Karpas-422 (cell line): Measurements from ENCODE around the gene TRHDE. TPM values are rescaled to one million over a fixed set of nuclear protein-coding genes. Genes with fewer than 3 reads are reported as not detected.
A peak's percentile ranks its signal among the peaks of the same experiment; 100 is the strongest.

Experiments
- DNase-seq: peaks from one replicate; pipeline ENCODE4 v3.0.0-alpha.2; 2015
- H2AFZ ChIP-seq: fragments of 200-600 bp; sonication (generic); 2 replicates; pipeline ENCODE4 v1.6.1; 2014; ENCODE audit warnings: antibody characterized with exemption, low read length, mixed read lengths
- H3K27ac ChIP-seq: fragments of 200-600 bp; sonication (generic); 2 replicates; pipeline ENCODE4 v1.5.1; 2014; ENCODE audit warnings: mild to moderate bottlenecking, low read length, moderate library complexity
- H3K27me3 ChIP-seq: fragments of 200-600 bp; sonication (generic); 2 replicates; pipeline ENCODE4 v1.6.1; 2014; ENCODE audit warnings: low read length, mixed read lengths
- H3K36me3 ChIP-seq: fragments of 200-600 bp; sonication (generic); 2 replicates; pipeline ENCODE4 v1.6.1; 2014; ENCODE audit warnings: low read length, mixed read lengths; ENCODE audit not compliant: insufficient read depth
- H3K4me1 ChIP-seq: fragments of 200-600 bp; sonication (generic); 2 replicates; pipeline ENCODE4 v1.6.1; 2014; ENCODE audit warnings: mild to moderate bottlenecking, low read length, mixed read lengths
- H3K4me2 ChIP-seq: fragments of 200-600 bp; sonication (generic); 2 replicates; pipeline ENCODE4 v1.6.1; 2014; ENCODE audit warnings: low read length, low read depth, mild to moderate bottlenecking; ENCODE audit not compliant: poor library complexity, severe bottlenecking
- H3K4me3 ChIP-seq: fragments of 200-600 bp; sonication (generic); 2 replicates; pipeline ENCODE4 v1.5.1; 2014; ENCODE audit warnings: mild to moderate bottlenecking, antibody characterized with exemption, low read length, mixed read lengths
- H3K79me2 ChIP-seq: fragments of 200-600 bp; sonication (generic); 2 replicates; pipeline ENCODE4 v1.6.1; 2014; ENCODE audit warnings: mild to moderate bottlenecking, low read length, mixed read lengths
- H3K9ac ChIP-seq: fragments of 200-600 bp; sonication (generic); 2 replicates; pipeline ENCODE4 v1.6.0; 2014; ENCODE audit warnings: low read length
- H3K9me2 ChIP-seq: fragments of 200-600 bp; sonication (generic), shearing (Covaris generic); replicated peaks from 2 replicates; pipeline ENCODE4 v1.6.0; 2014; ENCODE audit warnings: mild to moderate bottlenecking, low read length, moderate library complexity; ENCODE audit not compliant: insufficient read depth
- H3K9me3 ChIP-seq: fragments of 300-700, 200-600 bp; sonication (generic); 2 replicates; pipeline ENCODE4 v1.6.1; 2014; ENCODE audit warnings: low read length, mixed read lengths
- H4K20me1 ChIP-seq: fragments of 200-600 bp; sonication (generic); 2 replicates; pipeline ENCODE4 v1.6.1; 2014; ENCODE audit warnings: mild to moderate bottlenecking, antibody characterized with exemption, low read length, low read depth; ENCODE audit not compliant: insufficient read depth
- total RNA-seq: library from RNA; depleted of rRNA; stranded (reverse); fragments of >200 nt; shearing (Covaris generic); gene quantifications from 2 replicates; pipeline ENCODE4 v1.2.3, GENCODE V29; 2014; ENCODE audit warnings: low replicate concordance

Gene TRHDE
- total RNA-seq, 1 experiment from 2014 or later: not detected

DNA sequence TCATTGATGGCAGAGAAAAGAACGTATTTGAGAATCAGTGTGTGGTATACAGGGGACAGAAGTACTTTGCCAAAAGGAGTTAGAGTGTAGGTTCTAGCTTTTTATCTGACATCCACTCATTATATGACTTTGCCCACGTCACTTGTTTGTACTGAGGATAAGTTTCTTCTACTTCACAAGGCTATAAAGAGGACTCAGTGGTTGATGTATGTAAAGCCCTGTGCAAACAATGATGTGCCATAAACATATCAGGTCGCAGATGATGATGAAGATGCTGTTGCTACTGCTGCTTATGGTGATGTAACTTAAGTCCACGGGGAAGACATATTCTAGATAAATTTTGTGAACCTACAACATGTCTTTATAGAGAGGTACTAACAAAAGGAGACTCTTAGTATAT lies 66.3 kb downstream of the TRHDE start:
- Histone ChIP-seq H3K36me3 (no peaks in the 10 kb centered on the region), H3K27ac (no peak overlapping the region), H3K9me3 (no peaks in the 10 kb centered on the region), H4K20me1 (no peaks in the 10 kb centered on the region), H3K79me2 (no peaks in the 10 kb centered on the region), H3K4me2 (no peak overlapping the region), H3K27me3 (no peaks in the 10 kb centered on the region), H3K4me3 (no peak overlapping the region), H3K9me2 (no peaks in the 10 kb centered on the region), H3K4me1 (no peaks in the 10 kb centered on the region), H2AFZ (no peak overlapping the region), H3K9ac (no peak overlapping the region)
- no peak for DNase-seq

DNA sequence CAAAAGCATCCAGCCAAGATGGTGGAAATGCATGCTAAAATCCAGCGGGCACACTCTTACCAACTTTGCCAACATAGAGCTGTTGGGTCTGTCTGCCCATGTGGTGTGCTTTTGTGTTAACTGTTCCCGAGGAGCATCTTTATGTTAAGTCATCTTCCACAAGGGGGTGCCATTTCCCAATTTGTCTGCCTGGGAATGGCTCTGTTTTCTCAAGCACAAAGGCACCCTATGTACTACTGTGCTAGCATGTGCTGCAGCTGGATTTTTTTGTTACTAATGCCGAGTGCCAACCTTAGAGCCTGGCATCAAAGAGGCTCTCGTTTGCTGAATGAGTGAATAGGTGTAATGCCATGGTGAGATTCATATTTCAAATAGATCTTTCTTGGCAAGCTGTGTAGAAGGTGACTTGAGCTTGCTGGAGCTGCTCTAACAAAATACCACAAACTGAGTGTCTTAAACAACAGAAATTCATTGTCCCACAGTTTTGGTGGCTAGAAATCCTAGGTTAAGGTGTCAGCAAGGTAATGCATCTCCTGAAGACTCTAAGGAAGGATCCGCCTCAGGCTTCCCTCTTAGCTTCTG lies 74.3 kb downstream of the TRHDE start:
- Histone ChIP-seq H3K9me2 (no peaks in the 10 kb centered on the region), H3K9me3 (no peaks in the 10 kb centered on the region), H3K36me3 (no peaks in the 10 kb centered on the region), H4K20me1 (no peaks in the 10 kb centered on the region), H3K79me2 (no peaks in the 10 kb centered on the region), H3K4me1 (no peaks in the 10 kb centered on the region), H3K4me2 (no peak overlapping the region), H3K4me3 (no peak overlapping the region), H3K9ac (no peak overlapping the region), H3K27me3 (no peaks in the 10 kb centered on the region), H2AFZ (no peak overlapping the region), H3K27ac (no peak overlapping the region)
- peak; percentile 90 for DNase-seq

- Histone ChIP-seq H3K27me3 (no peaks in the 10 kb centered on the region), H3K9ac (no peak overlapping the region), H3K27ac (no peak overlapping the region), H3K9me3 (no peaks in the 10 kb centered on the region), H3K4me2 (no peak overlapping the region), H2AFZ (no peak overlapping the region), H3K79me2 (no peaks in the 10 kb centered on the region), H4K20me1 (no peaks in the 10 kb centered on the region), H3K4me1 (no peaks in the 10 kb centered on the region), H3K9me2 (no peaks in the 10 kb centered on the region; the same call in 1 of the 2 replicates), H3K4me3 (no peak overlapping the region), H3K36me3 (no peaks in the 10 kb centered on the region)
- no peak for DNase-seq
Measured at GRCh38 chr12:72349491-72349890, 77.3 kb downstream of the TRHDE start.

DNA sequence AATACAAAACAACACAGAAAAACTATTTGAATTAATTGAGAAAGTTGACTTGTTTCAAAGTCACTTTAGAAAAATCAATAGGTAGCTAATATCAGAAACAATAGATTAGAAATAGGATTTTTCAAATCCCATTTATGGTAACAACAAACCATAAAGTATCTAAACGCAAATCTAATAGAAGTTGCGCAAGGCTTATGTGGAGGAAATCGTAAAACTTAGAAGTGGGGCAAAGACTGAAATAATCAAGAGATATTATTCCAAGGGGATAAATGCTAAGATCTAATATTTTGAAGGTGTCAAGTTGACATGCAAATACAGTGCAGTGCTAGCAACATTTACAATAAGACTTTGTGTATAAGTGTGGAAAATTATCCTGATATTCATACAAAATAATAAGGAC lies 87.2 kb downstream of the TRHDE start:
- H3K4me2 ChIP-seq: no peak overlapping the region
- no peaks in the 10 kb centered on the region for H3K9me3 ChIP-seq
- no peaks in the 10 kb centered on the region for H3K79me2 ChIP-seq
- no peaks in the 10 kb centered on the region for H3K27me3 ChIP-seq
- no peaks in the 10 kb centered on the region for H3K36me3 ChIP-seq
- H3K4me1 ChIP-seq: no peaks in the 10 kb centered on the region
- no peak for DNase-seq
- H2AFZ ChIP-seq: no peak overlapping the region
- H3K27ac ChIP-seq: no peak overlapping the region
- no peak overlapping the region for H3K9ac ChIP-seq
- H4K20me1 ChIP-seq: no peaks in the 10 kb centered on the region
- H3K4me3 ChIP-seq: no peak overlapping the region
- H3K9me2 ChIP-seq: no peaks in the 10 kb centered on the region; the same call in 1 of the 2 replicates

DNA sequence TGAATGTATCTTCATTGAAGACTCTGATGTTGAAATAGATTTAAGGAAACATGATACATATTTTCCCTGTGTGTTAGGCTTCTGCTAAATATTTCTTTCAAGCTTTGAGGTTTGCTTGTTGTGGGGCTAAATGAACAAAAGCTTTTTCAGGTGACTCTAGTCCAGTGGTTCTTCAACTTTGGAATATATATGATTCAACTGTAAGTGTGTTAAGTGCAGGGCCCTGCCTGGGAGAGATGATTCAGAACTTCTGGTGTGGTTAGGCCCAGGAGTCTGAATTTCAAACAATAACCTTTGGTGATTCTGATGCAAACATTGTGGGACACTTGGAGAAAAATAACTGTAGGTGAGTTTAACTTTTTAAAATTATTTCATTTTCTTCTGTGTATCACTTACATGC lies 93.0 kb downstream of the TRHDE start:
- no peak for DNase-seq
- no peak overlapping the region for H2AFZ ChIP-seq
- H3K4me2 ChIP-seq: no peak overlapping the region
- peaks cover 11% of the 10 kb centered on the region for H3K4me1 ChIP-seq
- no peaks in the 10 kb centered on the region for H4K20me1 ChIP-seq
- H3K36me3 ChIP-seq: no peaks in the 10 kb centered on the region
- H3K9ac ChIP-seq: no peak overlapping the region
- H3K9me3 ChIP-seq: no peaks in the 10 kb centered on the region
- no peaks in the 10 kb centered on the region for H3K79me2 ChIP-seq
- H3K27me3 ChIP-seq: no peaks in the 10 kb centered on the region
- H3K4me3 ChIP-seq: no peak overlapping the region
- no peak overlapping the region for H3K27ac ChIP-seq
- H3K9me2 ChIP-seq: no peaks in the 10 kb centered on the region; the same call in 1 of the 2 replicates

DNA sequence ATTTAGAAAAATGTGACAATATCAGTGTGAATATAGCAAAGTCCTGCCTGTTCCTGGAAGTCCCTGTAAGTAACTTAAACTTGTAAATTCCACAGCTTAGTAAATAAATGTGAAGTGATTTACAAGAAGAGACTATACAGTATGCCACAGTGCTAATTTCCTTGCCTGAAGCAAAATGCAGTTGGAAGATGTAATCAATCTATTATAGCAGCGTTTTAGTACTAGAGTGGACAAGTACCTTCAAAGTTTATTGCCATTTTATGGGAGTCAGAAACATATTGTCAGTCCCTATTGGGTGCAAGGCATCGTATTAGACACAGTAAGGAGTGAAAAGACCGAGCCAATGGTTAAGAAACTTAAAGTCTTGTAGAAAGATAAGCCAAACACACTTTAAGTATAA lies 94.1 kb downstream of the TRHDE start:
- no peaks in the 10 kb centered on the region for H3K9me2 ChIP-seq
- no peak overlapping the region for H3K9ac ChIP-seq
- H3K27ac ChIP-seq: no peak overlapping the region
- H3K79me2 ChIP-seq: no peaks in the 10 kb centered on the region
- no peaks in the 10 kb centered on the region for H4K20me1 ChIP-seq
- no peak overlapping the region for H3K4me3 ChIP-seq
- H3K36me3 ChIP-seq: no peaks in the 10 kb centered on the region
- no peaks in the 10 kb centered on the region for H3K9me3 ChIP-seq
- peaks cover 11% of the 10 kb centered on the region for H3K4me1 ChIP-seq
- no peak overlapping the region for H3K4me2 ChIP-seq
- H2AFZ ChIP-seq: no peak overlapping the region
- DNase-seq: no peak
- no peaks in the 10 kb centered on the region for H3K27me3 ChIP-seq

DNA sequence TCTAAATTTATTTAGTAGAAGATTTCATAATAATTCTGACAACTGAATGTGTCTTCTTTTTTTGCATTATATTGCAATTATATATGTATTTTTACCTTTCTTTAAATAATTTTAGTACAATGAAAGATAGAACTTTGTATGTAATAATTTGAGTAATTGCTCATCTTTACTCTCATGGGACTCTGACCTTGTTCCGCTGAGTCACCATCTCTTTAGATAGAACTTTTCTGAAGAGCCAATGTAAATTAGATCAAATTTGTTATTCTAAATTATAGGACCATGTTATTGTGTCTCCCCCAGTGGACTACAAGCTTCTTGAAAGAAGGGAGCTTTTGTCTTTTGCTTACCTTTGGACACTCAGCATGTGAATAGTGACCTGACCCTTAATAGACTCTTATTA lies 96.1 kb downstream of the TRHDE start:
- peaks cover 11% of the 10 kb centered on the region for H3K4me1 ChIP-seq
- no peak overlapping the region for H3K4me2 ChIP-seq
- H3K27me3 ChIP-seq: no peaks in the 10 kb centered on the region
- H3K36me3 ChIP-seq: no peaks in the 10 kb centered on the region
- H3K9me3 ChIP-seq: no peaks in the 10 kb centered on the region
- H4K20me1 ChIP-seq: no peaks in the 10 kb centered on the region
- H3K9me2 ChIP-seq: no peaks in the 10 kb centered on the region
- H3K27ac ChIP-seq: no peak overlapping the region
- H2AFZ ChIP-seq: no peak overlapping the region
- no peak overlapping the region for H3K4me3 ChIP-seq
- H3K79me2 ChIP-seq: no peaks in the 10 kb centered on the region
- no peak overlapping the region for H3K9ac ChIP-seq
- DNase-seq: peak; percentile 43

- no peak for DNase-seq
- Histone ChIP-seq H3K4me1 (peaks cover 11% of the 10 kb centered on the region), H3K9me3 (no peaks in the 10 kb centered on the region)
Measured at GRCh38 chr12:72368719-72369422, 96.7 kb downstream of the TRHDE start.

More at GRCh38 chr12:72368719-72369422, 96.7 kb downstream of the TRHDE start:
- Histone ChIP-seq H3K27ac (no peak overlapping the region), H4K20me1 (no peaks in the 10 kb centered on the region), H3K9me2 (no peaks in the 10 kb centered on the region), H3K4me2 (no peak overlapping the region), H3K27me3 (no peaks in the 10 kb centered on the region), H3K9ac (no peak overlapping the region), H2AFZ (no peak overlapping the region), H3K36me3 (no peaks in the 10 kb centered on the region), H3K79me2 (no peaks in the 10 kb centered on the region), H3K4me3 (no peak overlapping the region)
